ENCODE data around the gene C2CD4B. TPM values are rescaled to one million over a fixed set of nuclear protein-coding genes. Genes with fewer than 3 reads are reported as not detected.

C2CD4B gene
- polyA plus RNA-seq, 1 experiment = not detected

DNA sequence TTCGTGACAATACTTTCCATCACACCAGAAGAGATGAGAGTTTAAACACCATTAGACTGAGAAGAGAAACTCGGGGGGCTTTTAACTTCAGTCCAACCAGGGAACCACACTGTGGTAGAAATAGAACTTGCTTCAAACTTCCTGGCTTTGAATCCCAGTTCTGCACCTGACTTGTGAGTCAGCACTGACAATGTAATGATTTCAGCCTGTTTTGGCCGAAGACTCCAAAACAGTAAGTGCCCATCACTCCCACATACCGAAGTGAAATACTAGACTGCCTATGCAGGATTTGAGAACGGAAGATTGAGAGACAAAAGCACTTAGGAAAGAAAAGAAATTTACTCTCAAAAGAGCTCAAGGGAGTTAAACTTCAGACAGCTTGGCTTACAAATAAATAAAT, 27.0 kb downstream of the C2CD4B start:
- ChIA-PET POLR2A (no interaction called here), CTCF (no interaction called here)
- H3K4me3 ChIP-seq (ENCODE audit: low read depth, low read length) = no peak overlapping the region
- H3K27ac ChIP-seq (ENCODE audit: low read depth, low read length) = no peak overlapping the region
- TF ChIP-seq, protein P1, sequence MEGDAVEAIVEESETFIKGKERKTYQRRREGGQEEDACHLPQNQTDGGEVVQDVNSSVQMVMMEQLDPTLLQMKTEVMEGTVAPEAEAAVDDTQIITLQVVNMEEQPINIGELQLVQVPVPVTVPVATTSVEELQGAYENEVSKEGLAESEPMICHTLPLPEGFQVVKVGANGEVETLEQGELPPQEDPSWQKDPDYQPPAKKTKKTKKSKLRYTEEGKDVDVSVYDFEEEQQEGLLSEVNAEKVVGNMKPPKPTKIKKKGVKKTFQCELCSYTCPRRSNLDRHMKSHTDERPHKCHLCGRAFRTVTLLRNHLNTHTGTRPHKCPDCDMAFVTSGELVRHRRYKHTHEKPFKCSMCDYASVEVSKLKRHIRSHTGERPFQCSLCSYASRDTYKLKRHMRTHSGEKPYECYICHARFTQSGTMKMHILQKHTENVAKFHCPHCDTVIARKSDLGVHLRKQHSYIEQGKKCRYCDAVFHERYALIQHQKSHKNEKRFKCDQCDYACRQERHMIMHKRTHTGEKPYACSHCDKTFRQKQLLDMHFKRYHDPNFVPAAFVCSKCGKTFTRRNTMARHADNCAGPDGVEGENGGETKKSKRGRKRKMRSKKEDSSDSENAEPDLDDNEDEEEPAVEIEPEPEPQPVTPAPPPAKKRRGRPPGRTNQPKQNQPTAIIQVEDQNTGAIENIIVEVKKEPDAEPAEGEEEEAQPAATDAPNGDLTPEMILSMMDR (IDR thresholded peaks at IDR 0.05; ENCODE audit: low read depth, low read length) = no peak
- no peaks in the 10 kb centered on the region for H3K9me3 ChIP-seq (ENCODE audit: control insufficient read depth, insufficient read depth, low read length)
- peak; percentile 21 for DNase-seq (ENCODE audit: low read depth, low spot score)
- H3K27me3 ChIP-seq (ENCODE audit: control insufficient read depth, insufficient read depth, low read length) = peaks cover 5% of the 10 kb centered on the region

DNA sequence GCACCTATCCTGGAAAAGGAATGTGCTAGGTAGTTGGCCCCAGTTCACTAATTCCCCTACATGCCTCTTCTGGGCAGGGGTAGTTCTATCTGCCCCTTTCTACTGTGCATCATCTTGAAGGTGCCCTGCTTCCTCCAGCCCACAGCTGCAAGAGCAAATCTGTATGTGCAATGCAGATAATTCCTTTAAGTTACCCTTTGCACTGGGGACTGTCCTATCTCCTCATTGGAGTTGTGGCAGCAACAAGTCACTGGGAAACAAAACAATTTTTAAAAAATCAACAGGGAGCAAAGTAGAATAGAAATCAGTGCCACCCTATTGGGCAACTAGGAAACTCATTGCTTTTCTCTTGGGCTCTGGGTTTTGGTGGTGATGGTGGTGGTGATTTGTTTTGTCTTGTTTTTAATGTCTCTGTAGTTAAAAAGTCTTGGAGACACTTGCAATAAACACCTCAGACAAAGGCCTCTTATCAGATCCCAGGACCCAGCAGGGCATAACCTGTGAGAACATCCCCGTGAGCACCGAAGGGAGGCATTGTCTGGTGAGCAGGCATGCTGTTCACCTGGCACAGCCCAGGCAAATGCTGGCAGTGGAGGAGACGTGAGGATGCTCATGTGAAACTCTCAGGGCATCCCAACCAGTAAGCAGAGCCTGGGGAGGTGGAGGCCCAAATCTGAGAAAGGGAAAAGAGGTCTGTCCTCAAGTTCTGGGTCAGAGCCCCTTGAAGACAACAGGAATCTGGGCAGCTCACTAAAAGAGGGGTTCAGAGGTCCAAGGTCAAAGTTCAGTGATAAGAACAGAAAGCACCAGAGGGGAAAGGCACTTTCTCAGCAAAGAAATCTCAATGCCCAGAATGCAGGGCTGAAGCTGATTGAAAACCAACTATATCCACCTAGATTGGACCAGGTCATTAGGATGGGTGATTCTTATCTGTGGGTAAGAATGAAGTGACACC, 27.9 kb downstream of the C2CD4B start:
- CTCF ChIA-PET = no interaction called here
- H3K27ac ChIP-seq (ENCODE audit: low read depth, low read length) = no peak overlapping the region
- H3K9me3 ChIP-seq (ENCODE audit: control insufficient read depth, insufficient read depth, low read length) = no peaks in the 10 kb centered on the region
- POLR2A ChIA-PET = no interaction called here
- TF ChIP-seq, protein P1 (IDR thresholded peaks at IDR 0.05; ENCODE audit: low read depth, low read length) = no peak
- peaks cover 5% of the 10 kb centered on the region for H3K27me3 ChIP-seq (ENCODE audit: control insufficient read depth, insufficient read depth, low read length)
- no peak overlapping the region for H3K4me3 ChIP-seq (ENCODE audit: low read depth, low read length)
- no peak for DNase-seq (ENCODE audit: low read depth, low spot score)

DNA sequence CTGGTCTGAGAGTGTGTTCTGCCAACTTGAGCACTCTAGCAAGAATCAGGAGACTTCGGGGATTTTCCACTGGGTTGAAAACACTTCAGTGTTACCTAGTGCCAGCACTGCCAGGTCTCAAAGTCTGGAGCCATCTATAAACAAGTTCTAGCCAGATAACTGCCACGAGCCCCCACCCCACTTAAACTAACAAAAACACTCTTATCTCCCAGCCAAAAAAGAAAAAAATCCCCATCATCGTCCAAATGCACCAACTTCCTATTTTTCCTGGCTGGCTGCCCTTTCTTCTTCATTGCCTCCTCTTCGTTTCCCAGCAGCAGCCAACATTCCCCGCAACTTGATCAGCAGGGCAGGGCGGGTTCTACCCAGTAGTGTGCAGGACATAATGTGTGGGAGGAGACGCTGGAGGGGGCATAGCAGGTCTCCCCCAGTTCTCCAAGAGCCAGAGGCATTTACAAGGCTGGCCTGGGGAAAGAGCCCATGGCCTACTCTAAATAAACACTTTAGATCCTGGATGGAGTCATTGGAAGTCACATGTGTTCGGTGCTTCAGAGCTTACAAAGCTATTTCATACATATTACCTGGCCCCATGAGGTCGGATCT, 29.5 kb downstream of the C2CD4B start:
- H3K4me3 ChIP-seq (ENCODE audit: low read depth, low read length) = no peak overlapping the region
- DNase-seq (ENCODE audit: low read depth, low spot score) = no peak
- ChIA-PET POLR2A (no interaction called here), CTCF (no interaction called here)
- TF ChIP-seq, protein P1 (IDR thresholded peaks at IDR 0.05; ENCODE audit: low read depth, low read length) = no peak
- H3K9me3 ChIP-seq (ENCODE audit: control insufficient read depth, insufficient read depth, low read length) = no peaks in the 10 kb centered on the region
- H3K27me3 ChIP-seq (ENCODE audit: control insufficient read depth, insufficient read depth, low read length) = peaks cover 2% of the 10 kb centered on the region
- no peak overlapping the region for H3K27ac ChIP-seq (ENCODE audit: low read depth, low read length)

DNA sequence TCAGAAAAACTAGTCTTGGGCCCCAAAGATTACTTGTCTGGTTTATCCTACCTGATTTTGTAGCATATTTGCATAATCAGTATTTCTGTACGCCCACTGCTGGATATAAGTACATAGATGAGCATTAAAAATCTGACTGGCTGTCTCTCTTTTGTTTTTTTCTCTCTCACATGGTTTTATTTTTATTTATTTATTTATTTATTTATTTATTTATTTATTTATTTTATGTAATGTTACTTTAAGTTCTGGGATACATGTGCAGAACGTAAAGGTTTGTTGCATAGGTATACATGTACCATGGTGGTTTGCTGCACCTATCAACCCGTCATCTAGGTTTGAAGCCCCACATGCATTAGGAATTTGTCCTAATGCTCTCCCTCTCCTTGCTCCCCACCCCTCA, 31.9 kb downstream of the C2CD4B start:
- no peak for DNase-seq (ENCODE audit: low read depth, low spot score)
- H3K27ac ChIP-seq (ENCODE audit: low read depth, low read length) = no peak overlapping the region
- TF ChIP-seq, protein P1 (IDR thresholded peaks at IDR 0.05; ENCODE audit: low read depth, low read length) = no peak
- ChIA-PET CTCF (no interaction called here), POLR2A (no interaction called here)
- H3K9me3 ChIP-seq (ENCODE audit: control insufficient read depth, insufficient read depth, low read length) = no peaks in the 10 kb centered on the region
- H3K4me3 ChIP-seq (ENCODE audit: low read depth, low read length) = no peak overlapping the region
- no peaks in the 10 kb centered on the region for H3K27me3 ChIP-seq (ENCODE audit: control insufficient read depth, insufficient read depth, low read length)

DNA sequence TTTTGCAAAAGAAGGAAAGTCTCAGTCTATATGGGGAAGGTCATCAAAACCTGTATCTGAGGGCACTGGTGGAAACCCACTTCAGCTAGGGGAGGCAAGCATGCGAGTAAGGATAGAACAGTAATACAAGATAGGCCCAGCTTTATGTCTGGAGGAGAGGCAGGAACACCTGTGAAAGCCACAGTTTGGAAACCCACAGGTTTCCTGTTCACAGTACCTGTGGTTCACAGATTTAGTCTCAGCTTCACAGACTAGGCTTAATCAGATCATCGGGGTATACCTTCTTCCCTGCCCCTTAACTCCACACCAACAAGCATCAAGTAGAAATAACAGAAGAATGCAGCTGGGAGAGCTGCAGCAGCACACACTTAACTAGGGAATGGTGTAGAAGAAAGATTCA, 36.2 kb downstream of the C2CD4B start:
- Histone ChIP-seq H3K9me3 (ENCODE audit: control insufficient read depth, insufficient read depth, low read length) (no peaks in the 10 kb centered on the region), H3K27ac (ENCODE audit: low read depth, low read length) (no peak overlapping the region), H3K4me3 (ENCODE audit: low read depth, low read length) (no peak overlapping the region), H3K27me3 (ENCODE audit: control insufficient read depth, insufficient read depth, low read length) (no peaks in the 10 kb centered on the region)
- DNase-seq (ENCODE audit: low read depth, low spot score) = no peak
- CTCF ChIA-PET = no interaction called here
- TF ChIP-seq, protein P1 (IDR thresholded peaks at IDR 0.05; ENCODE audit: low read depth, low read length) = no peak
- POLR2A ChIA-PET = no interaction called here

Measured in AG04450 (cell line).